WTC11 (cell line): ENCODE measurements around the gene BRS3.

Experiments
- CREM ChIP-seq: sonication (generic); formaldehyde crosslinking; IDR thresholded peaks from 2 replicates; pipeline ENCODE4 v1.8.1; 2022; ENCODE audit warnings: mild to moderate bottlenecking, missing genetic modification reagents, moderate library complexity
- E2F4 ChIP-seq: sonication (generic); formaldehyde crosslinking; IDR thresholded peaks from 2 replicates; pipeline ENCODE4 v1.8.1; 2022; ENCODE audit warnings: low read depth, mild to moderate bottlenecking, moderate library complexity, missing genetic modification reagents, borderline replicate concordance
- OVOL2 ChIP-seq: fragments of 250-450 bp; sonication (Bioruptor Pico); IDR thresholded peaks from 2 replicates; pipeline ENCODE4 v1.9.0; 2021; ENCODE audit warnings: mild to moderate bottlenecking, borderline replicate concordance
- TP53 ChIP-seq: sonication (generic); formaldehyde crosslinking; IDR thresholded peaks from 2 replicates; pipeline ENCODE4 v1.8.1; 2023; ENCODE audit warnings: mild to moderate bottlenecking, missing genetic modification reagents
- ZNF232 ChIP-seq: sonication (generic); formaldehyde crosslinking; IDR thresholded peaks from 2 replicates; pipeline ENCODE4 v1.8.0; 2022; ENCODE audit warnings: mild to moderate bottlenecking, missing genetic modification reagents
- TF ChIP-seq, protein P1 (sequence below): fragments of 200-600 bp; IDR thresholded peaks from 2 replicates; pipeline ENCODE4 v1.8.0; 2022; ENCODE audit warnings: antibody characterized with exemption

DNA sequence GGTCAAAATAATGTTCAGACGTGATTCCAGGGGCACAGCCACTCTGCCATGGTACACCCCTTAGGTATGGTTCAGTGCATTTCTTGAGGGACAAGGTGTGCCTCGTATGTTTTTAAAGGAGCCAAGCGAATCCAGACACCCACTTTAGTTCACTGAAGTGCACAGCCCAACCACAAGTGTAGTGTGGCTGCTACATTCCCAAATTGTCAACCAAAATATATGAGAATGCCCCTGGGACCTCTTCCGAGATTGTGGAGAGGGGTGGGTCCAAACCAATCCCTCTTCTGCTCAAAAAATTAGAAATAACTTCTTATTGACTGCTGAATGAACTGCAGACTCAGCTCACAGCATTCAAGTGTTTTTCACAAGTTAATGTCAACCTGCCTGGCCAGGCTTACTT lies 7.4 kb upstream of the BRS3 start:
- TF ChIP-seq, protein P1, sequence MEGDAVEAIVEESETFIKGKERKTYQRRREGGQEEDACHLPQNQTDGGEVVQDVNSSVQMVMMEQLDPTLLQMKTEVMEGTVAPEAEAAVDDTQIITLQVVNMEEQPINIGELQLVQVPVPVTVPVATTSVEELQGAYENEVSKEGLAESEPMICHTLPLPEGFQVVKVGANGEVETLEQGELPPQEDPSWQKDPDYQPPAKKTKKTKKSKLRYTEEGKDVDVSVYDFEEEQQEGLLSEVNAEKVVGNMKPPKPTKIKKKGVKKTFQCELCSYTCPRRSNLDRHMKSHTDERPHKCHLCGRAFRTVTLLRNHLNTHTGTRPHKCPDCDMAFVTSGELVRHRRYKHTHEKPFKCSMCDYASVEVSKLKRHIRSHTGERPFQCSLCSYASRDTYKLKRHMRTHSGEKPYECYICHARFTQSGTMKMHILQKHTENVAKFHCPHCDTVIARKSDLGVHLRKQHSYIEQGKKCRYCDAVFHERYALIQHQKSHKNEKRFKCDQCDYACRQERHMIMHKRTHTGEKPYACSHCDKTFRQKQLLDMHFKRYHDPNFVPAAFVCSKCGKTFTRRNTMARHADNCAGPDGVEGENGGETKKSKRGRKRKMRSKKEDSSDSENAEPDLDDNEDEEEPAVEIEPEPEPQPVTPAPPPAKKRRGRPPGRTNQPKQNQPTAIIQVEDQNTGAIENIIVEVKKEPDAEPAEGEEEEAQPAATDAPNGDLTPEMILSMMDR, result no peak
- TF ChIP-seq ZNF232 (no peak), TP53 (CRISPR knock-in tag) (no peak), OVOL2 (CRISPR knock-in tag) (no peak), CREM (CRISPR knock-in tag) (no peak), E2F4 (CRISPR knock-in tag) (no peak)
